Stimulated activated CD4-positive, alpha-beta T cell treated with anti-CD3 and anti-CD28 coated beads, Interleukin-4, amount 100 ng/mL, for 24 hours (primary cell): Measurements from ENCODE around the gene VWF.
A peak's percentile ranks its signal among the peaks of the same experiment; 100 is the strongest.

Experiments used
- DNase-seq: peaks from one replicate; pipeline ENCODE4 v3.0.0-alpha.2; 2020

VWF gene

GRCh38 chr12:6056406-6057240 lies 67.8 kb downstream of the VWF start:
- no peak for DNase-seq

GRCh38 chr12:6053541-6053940 lies 70.9 kb downstream of the VWF start:
- no peak for DNase-seq

- no peak for DNase-seq
Measured at GRCh38 chr12:6052940-6053329, 71.5 kb downstream of the VWF start.

GRCh38 chr12:6052206-6052939 lies 72.1 kb downstream of the VWF start:
- no peak for DNase-seq

GRCh38 chr12:6049992-6050391 lies 74.5 kb downstream of the VWF start:
- DNase-seq, result no peak

GRCh38 chr12:6049587-6049986 lies 74.9 kb downstream of the VWF start:
- DNase-seq, result no peak

- DNase-seq, result no peak
Measured at GRCh38 chr12:6047249-6048237, 76.9 kb downstream of the VWF start.

GRCh38 chr12:6046511-6047180 lies 77.8 kb downstream of the VWF start:
- DNase-seq, result no peak

GRCh38 chr12:6045438-6045837 lies 79.0 kb downstream of the VWF start:
- no peak for DNase-seq

GRCh38 chr12:6044082-6044481 lies 80.4 kb downstream of the VWF start:
- DNase-seq, result no peak

- DNase-seq, result no peak
Measured at GRCh38 chr12:6042446-6042845, 82.0 kb downstream of the VWF start.

- no peak for DNase-seq
Measured at GRCh38 chr12:6041891-6042290, 82.6 kb downstream of the VWF start.

GRCh38 chr12:6040815-6041214 lies 83.7 kb downstream of the VWF start:
- no peak for DNase-seq

- peak; percentile 60 for DNase-seq
Measured at GRCh38 chr12:6039894-6040601, 84.4 kb downstream of the VWF start.

- peak; percentile 52 for DNase-seq
Measured at GRCh38 chr12:6038160-6038559, 86.3 kb downstream of the VWF start.

- no peak for DNase-seq
Measured at GRCh38 chr12:6037459-6037858, 87.0 kb downstream of the VWF start.

- DNase-seq, result no peak
Measured at GRCh38 chr12:6036509-6036908, 88.0 kb downstream of the VWF start.

GRCh38 chr12:6034596-6034995 lies 89.9 kb downstream of the VWF start:
- DNase-seq, result no peak

- no peak for DNase-seq
Measured at GRCh38 chr12:6033546-6033945, 90.9 kb downstream of the VWF start.

- no peak for DNase-seq
Measured at GRCh38 chr12:6032726-6033125, 91.7 kb downstream of the VWF start.

- no peak for DNase-seq
Measured at GRCh38 chr12:6031001-6031400, 93.5 kb downstream of the VWF start.

- DNase-seq, result no peak
Measured at GRCh38 chr12:6030081-6030480, 94.4 kb downstream of the VWF start.
